ENCODE measurements around the gene PEX13.
"Not testable (repeated sequence)": the region's sequence is repeated elsewhere in the genome, so short reads cannot be mapped to it uniquely, and the experiment has no call there.

The PEX13 gene
- total RNA-seq: 17.0 to 56.6 (median 37.9) reads per million in 18 experiments

- DNase-seq: peak; percentile 37 to 68
These were observed at the start of gene PEX13, which contains the start of gene PUS10 for GRCh38 chr2:61017556-61018317. PEX13 (plus strand) TSS chr2:61017720; CDS start chr2:61017760, 40 bp downstream. PUS10 (minus strand) TSS chr2:61018255; CDS start chr2:61011890, 6,365 bp downstream.

- DNase-seq: no peak
These were observed 44.4 kb upstream of the PEX13 start for GRCh38 chr2:60972889-60973656.

GRCh38 chr2:60973705-60974104, 43.8 kb upstream of the PEX13 start:
- DNase-seq: no peak

- DNase-seq: no peak
These were observed 42.9 kb upstream of the PEX13 start for GRCh38 chr2:60974652-60975051.

- DNase-seq: no peak
These were observed 41.2 kb upstream of the PEX13 start for GRCh38 chr2:60976256-60976850.

- no peak for DNase-seq
These were observed 40.5 kb upstream of the PEX13 start for GRCh38 chr2:60976875-60977561.

GRCh38 chr2:60977562-60977895, 40.0 kb upstream of the PEX13 start:
- no peak for DNase-seq

- DNase-seq: no peak
These were observed 38.3 kb upstream of the PEX13 start for GRCh38 chr2:60979231-60979630.

- DNase-seq: no peak
These were observed 37.3 kb upstream of the PEX13 start for GRCh38 chr2:60980071-60980815.

GRCh38 chr2:60982066-60982465, 35.5 kb upstream of the PEX13 start:
- DNase-seq: not testable (repeated sequence)

- peak in 1 of 2 donors; percentile 72 for DNase-seq
These were observed 32.8 kb upstream of the PEX13 start for GRCh38 chr2:60984720-60985119.

GRCh38 chr2:60987041-60987440, 30.5 kb upstream of the PEX13 start:
- DNase-seq: no peak

- DNase-seq: not testable (repeated sequence)
These were observed 29.9 kb upstream of the PEX13 start for GRCh38 chr2:60987656-60988055.

- DNase-seq: no peak
These were observed 28.3 kb upstream of the PEX13 start for GRCh38 chr2:60989259-60989658.

GRCh38 chr2:60991644-60992043, 25.9 kb upstream of the PEX13 start:
- no peak for DNase-seq

- peak; percentile 90 to 92 for DNase-seq
These were observed 24.5 kb upstream of the PEX13 start for GRCh38 chr2:60992985-60993392.

GRCh38 chr2:60994131-60994530, 23.4 kb upstream of the PEX13 start:
- DNase-seq: no peak

GRCh38 chr2:60998628-60999545, 18.6 kb upstream of the PEX13 start:
- DNase-seq: peak; percentile 35 to 71

GRCh38 chr2:61005736-61006135, 11.8 kb upstream of the PEX13 start:
- DNase-seq: no peak

- DNase-seq: no peak
These were observed 10.9 kb upstream of the PEX13 start for GRCh38 chr2:61006486-61007105.
